Stomach (tissue), 4 donors: ENCODE data around the gene PPCDC.

ENCODE experiments used
- CTCF ChIP-seq, 7 experiments: fragments of 450-650 bp in 4 of 7; fragments of 200-600 bp in 3 of 7; sonication (generic) in 3 of 7; IDR thresholded peaks; one replicate each; pipeline ENCODE4 v1.5.1; 2016 to 2019; ENCODE audit warnings: antibody characterized with exemption in 7 of 7, control low read depth in 2 of 7, mild to moderate bottlenecking in 1 of 7
- EP300 ChIP-seq: sonication (generic); formaldehyde crosslinking; IDR thresholded peaks from one replicate; pipeline ENCODE4 v1.6.1; 2017; ENCODE audit warnings: antibody characterized with exemption
- POLR2A ChIP-seq, 4 donors: fragments of 450-650 bp; IDR thresholded peaks; one replicate each; pipeline ENCODE4 v1.6.1; 2016; ENCODE audit warnings: antibody characterized with exemption in 4 of 4, control low read depth in 2 of 4, mild to moderate bottlenecking in 1 of 4, moderate library complexity in 1 of 4

GRCh38 chr15:75090388-75090734, 67.0 kb downstream of the PPCDC start:
- TF ChIP-seq CTCF (IDR thresholded peaks at IDR 0.05) (no peak), EP300 (no peak), POLR2A (IDR thresholded peaks at IDR 0.05) (no peak)
